Suprapubic skin (tissue), 4 donors: ENCODE measurements around the gene TEK.
"Not testable (repeated sequence)": the region's sequence is repeated elsewhere in the genome, so short reads cannot be mapped to it uniquely, and the experiment has no call there.

ENCODE experiments used
- CTCF ChIP-seq, 2 donors: fragments of 200-600 bp in 1 of 2; fragments of 450-650 bp in 1 of 2; sonication (generic) in 1 of 2; IDR thresholded peaks; one replicate each; pipeline ENCODE4 v1.5.1; 2016 to 2019; ENCODE audit warnings: antibody characterized with exemption in 2 of 2, mild to moderate bottlenecking in 1 of 2, moderate library complexity in 1 of 2
- EP300 ChIP-seq: sonication (generic); formaldehyde crosslinking; IDR thresholded peaks from one replicate; pipeline ENCODE4 v1.6.1; 2017; ENCODE audit warnings: antibody characterized with exemption
- POLR2A ChIP-seq, 2 donors: fragments of 450-650 bp; IDR thresholded peaks; one replicate each; pipeline ENCODE4 v1.6.1; 2017; ENCODE audit warnings: antibody characterized with exemption in 2 of 2, mild to moderate bottlenecking in 2 of 2, moderate library complexity in 2 of 2
- POLR2AphosphoS5 ChIP-seq, 3 donors: sonication (generic); formaldehyde crosslinking; IDR thresholded peaks; one replicate each; pipeline ENCODE4 v1.6.1; 2017; ENCODE audit warnings: antibody characterized with exemption in 3 of 3

DNA sequence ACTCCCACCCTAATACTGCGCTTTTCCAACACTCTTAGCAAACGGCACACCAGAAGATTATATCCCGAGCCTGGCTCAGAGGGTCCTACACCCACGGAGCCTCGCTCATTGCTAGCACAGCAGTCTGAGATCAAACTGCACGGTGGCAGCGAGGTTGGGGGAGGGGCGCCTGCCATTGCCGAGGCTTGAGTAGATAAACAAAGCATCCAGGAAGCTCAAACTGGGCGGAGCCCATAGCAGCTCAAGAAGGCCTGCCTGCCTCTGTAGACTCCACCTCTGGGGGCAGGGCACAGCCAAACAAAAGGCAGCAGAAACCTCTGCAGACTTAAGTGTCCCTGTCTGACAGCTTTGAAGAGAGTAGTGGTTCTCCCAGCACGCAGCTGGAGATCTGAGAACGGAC lies 130.6 kb downstream of the TEK start:
- TF ChIP-seq CTCF (IDR thresholded peaks at IDR 0.05); POLR2AphosphoS5 (IDR thresholded peaks at IDR 0.05); EP300; POLR2A (IDR thresholded peaks at IDR 0.05): not testable (repeated sequence)
